Brain microvascular endothelial cell (primary cell): ENCODE measurements around the gene PTPRA.
A peak's percentile ranks its signal among the peaks of the same experiment; 100 is the strongest.

Experiments used
- DNase-seq: peaks from one replicate; pipeline ENCODE4 v3.0.0-alpha.2; 2020
- H3K27ac ChIP-seq: fragments of 250-450 bp; sonication (Bioruptor Pico); 2 replicates; pipeline ENCODE4 v1.5.1; 2020; ENCODE audit warnings: mild to moderate bottlenecking, moderate library complexity
- H3K27me3 ChIP-seq: fragments of 250-450 bp; sonication (Bioruptor Pico); replicated peaks from 2 replicates; pipeline ENCODE4 v1.5.1; 2020; ENCODE audit warnings: mild to moderate bottlenecking
- H3K36me3 ChIP-seq: fragments of 250-450 bp; sonication (Bioruptor Pico); replicated peaks from 2 replicates; pipeline ENCODE4 v1.5.1; 2020; ENCODE audit warnings: mild to moderate bottlenecking
- H3K4me3 ChIP-seq: 2 replicates; pipeline ENCODE4 v1.5.1; 2011; ENCODE audit warnings: low read depth, mild to moderate bottlenecking, control low read depth, low read length, moderate library complexity
- CTCF ChIP-seq: IDR thresholded peaks from 2 replicates; pipeline ENCODE4 v1.5.1; 2011; ENCODE audit warnings: low read depth, mild to moderate bottlenecking, moderate library complexity, low read length, control low read depth, inconsistent platforms; ENCODE audit errors: missing control alignments
- in situ Hi-C: cut with HindIII; loops from 2 replicates; pipeline ENCODE4 v1.10.0; 2017; ENCODE audit warnings: low sequenced_read_pairs, low pct_ligation_motif_present

Gene PTPRA

GRCh38 chr20:2995796-2996195 is 122.5 kb downstream of the PTPRA start:
- Histone ChIP-seq H3K27me3 (no peaks in the 10 kb centered on the region), H3K36me3 (peaks cover 18% of the 10 kb centered on the region)
- DNase-seq, result no peak

DNA sequence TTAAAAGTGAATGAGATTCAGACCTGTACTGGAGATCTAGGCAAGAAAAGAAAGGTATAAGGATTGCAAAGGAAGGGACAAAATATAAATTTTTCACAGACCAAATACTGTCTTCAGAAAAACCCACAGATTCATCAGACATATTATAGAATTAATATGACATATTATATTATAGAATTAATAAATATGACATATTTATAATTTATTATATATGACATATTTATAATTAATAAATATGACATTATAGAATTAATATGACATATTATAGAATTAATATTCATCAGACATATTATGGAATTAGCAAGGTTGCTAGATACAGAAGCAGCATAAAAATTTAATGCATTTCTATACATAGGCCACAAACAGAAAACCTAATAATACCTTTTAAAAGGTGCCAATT is 125.4 kb downstream of the PTPRA start:
- Histone ChIP-seq H3K36me3 (peaks cover 9% of the 10 kb centered on the region), H3K4me3 (no peak overlapping the region), H3K27me3 (no peaks in the 10 kb centered on the region), H3K27ac (no peak overlapping the region)
- in situ Hi-C loops, result no loop called here
- no peak for DNase-seq
- no peak for TF ChIP-seq CTCF

More at GRCh38 chr20:2995796-2996195, 122.5 kb downstream of the PTPRA start:
- no peak overlapping the region for H3K27ac ChIP-seq
- in situ Hi-C loops, result no loop called here
- TF ChIP-seq CTCF, result no peak
- H3K4me3 ChIP-seq, result no peak overlapping the region

DNA sequence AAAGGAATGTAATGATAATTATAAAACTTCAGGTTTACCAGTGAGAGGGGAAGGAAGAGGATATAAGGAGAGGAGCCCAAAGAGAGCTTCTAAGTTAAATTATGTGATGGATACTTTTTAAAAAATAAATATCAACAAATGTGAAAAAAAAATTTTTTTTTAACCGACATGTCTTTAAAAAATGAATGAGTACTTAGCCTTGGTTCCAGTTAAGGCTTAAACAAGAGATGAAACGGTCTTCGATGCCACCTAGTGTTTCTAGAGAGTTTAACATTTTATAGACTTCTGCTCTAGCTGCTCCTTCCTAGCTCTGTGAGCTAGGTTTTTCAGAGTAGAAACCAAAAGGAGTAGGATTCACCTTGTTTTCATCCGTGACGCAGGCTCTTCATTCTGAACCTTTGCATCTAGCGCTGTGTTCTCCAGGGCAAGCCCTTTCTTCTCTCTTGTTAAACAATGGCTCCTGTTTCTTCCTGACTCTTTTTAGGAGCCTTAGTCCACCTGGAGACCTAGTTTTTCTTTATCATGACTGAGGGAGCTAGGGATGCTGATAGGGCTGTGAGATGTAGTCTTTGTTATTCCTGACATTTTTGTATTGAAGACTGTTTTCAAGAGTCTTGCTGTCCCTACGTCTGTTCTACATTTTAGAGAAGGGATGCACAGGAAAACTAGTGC is 127.7 kb downstream of the PTPRA start:
- peaks cover 3% of the 10 kb centered on the region for H3K36me3 ChIP-seq
- H3K27ac ChIP-seq, result no peak overlapping the region
- TF ChIP-seq CTCF, result no peak
- no peaks in the 10 kb centered on the region for H3K27me3 ChIP-seq
- H3K4me3 ChIP-seq, result no peak overlapping the region
- in situ Hi-C loops, result no loop called here
- DNase-seq, result peak; percentile 53

GRCh38 chr20:3003416-3003815 is 130.1 kb downstream of the PTPRA start:
- TF ChIP-seq CTCF, result no peak
- DNase-seq, result no peak
- peaks cover 12% of the 10 kb centered on the region for H3K36me3 ChIP-seq
- in situ Hi-C loops, result no loop called here
- H3K27me3 ChIP-seq, result no peaks in the 10 kb centered on the region
- no peak overlapping the region for H3K4me3 ChIP-seq
- no peak overlapping the region for H3K27ac ChIP-seq

GRCh38 chr20:3010985-3011723 is 137.9 kb downstream of the PTPRA start:
- TF ChIP-seq CTCF, result no peak
- no peaks in the 10 kb centered on the region for H3K27me3 ChIP-seq
- in situ Hi-C loops, result no loop called here
- peaks cover 9% of the 10 kb centered on the region for H3K36me3 ChIP-seq
- H3K27ac ChIP-seq, result no peak overlapping the region
- H3K4me3 ChIP-seq, result no peak overlapping the region
- peak; percentile 38 for DNase-seq

DNA sequence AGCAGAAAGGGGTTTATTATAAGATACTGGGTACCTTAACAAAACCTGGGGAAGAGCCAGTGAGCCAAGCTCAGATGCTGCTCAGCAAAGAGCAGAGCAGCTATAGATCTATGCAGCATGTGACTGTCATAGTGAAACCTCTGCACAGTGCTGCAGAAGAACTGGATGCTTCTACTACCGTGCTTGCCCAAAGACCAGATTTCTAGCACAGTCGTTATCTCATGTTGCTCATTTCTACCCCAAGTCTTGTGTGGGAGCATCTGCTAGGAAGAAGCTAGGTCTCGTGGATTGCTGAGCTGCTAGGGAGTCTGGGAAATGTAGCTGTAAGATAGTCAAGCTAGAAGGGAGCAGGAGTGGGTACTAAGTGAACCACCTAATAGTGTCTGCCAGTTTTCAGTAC is 138.5 kb downstream of the PTPRA start:
- no peak for DNase-seq
- no peak for TF ChIP-seq CTCF
- Histone ChIP-seq H3K36me3 (peaks cover 9% of the 10 kb centered on the region), H3K4me3 (no peak overlapping the region), H3K27me3 (no peaks in the 10 kb centered on the region), H3K27ac (no peak overlapping the region)
- in situ Hi-C loops, result no loop called here
